ENCODE measurements around the gene PKNOX2.

GRCh38 chr11:125343086-125343717 is 178.7 kb downstream of the PKNOX2 start:
- TF ChIP-seq CTCF (IDR thresholded peaks at IDR 0.05; ENCODE audit: insufficient read depth, low read length): no peak
- TF ChIP-seq POLR2AphosphoS5 (IDR thresholded peaks at IDR 0.05; ENCODE audit: low read depth): no peak
